Measurements from ENCODE around the gene NAP1L4.
"Not testable (repeated sequence)": the region's sequence is repeated elsewhere in the genome, so short reads cannot be mapped to it uniquely, and the experiment has no call there.

Gene NAP1L4

GRCh38 chr11:2911088-2911784 is 80.9 kb downstream of the NAP1L4 start:
- Histone ChIP-seq H3K9me3 (ENCODE audit: control insufficient read depth in 5 of 5, low read length in 5 of 5) (peaks cover 0 to 5% (median 3%) of the 10 kb centered on the region in 5 donors), H3K4me1 (ENCODE audit: control insufficient read depth in 5 of 5, insufficient read depth in 5 of 5, low read length in 5 of 5) (peaks cover 0 to 5% (median 2%) of the 10 kb centered on the region in 5 donors), H3K27ac (ENCODE audit: low read depth, low read length) (no peak overlapping the region), H3K4me3 (ENCODE audit: low read depth in 1 of 5, low read length in 5 of 5) (no peak overlapping the region), H3K9ac (ENCODE audit: low read length in 5 of 5) (no peak overlapping the region), H3K36me3 (ENCODE audit: control insufficient read depth in 5 of 5, insufficient read depth in 5 of 5, low read length in 5 of 5) (no peaks in the 10 kb centered on the region), H3K27me3 (ENCODE audit: control insufficient read depth in 5 of 5, insufficient read depth in 4 of 5, low read length in 5 of 5) (peaks cover 3 to 19% (median 9%) of the 10 kb centered on the region in 5 donors)

GRCh38 chr11:2910401-2910955 is 81.7 kb downstream of the NAP1L4 start:
- H3K36me3 ChIP-seq (ENCODE audit: control insufficient read depth in 5 of 5, insufficient read depth in 5 of 5, low read length in 5 of 5) = no peaks in the 10 kb centered on the region
- H3K9ac ChIP-seq (ENCODE audit: low read length in 5 of 5) = no peak overlapping the region
- no peak overlapping the region for H3K4me3 ChIP-seq (ENCODE audit: low read depth in 1 of 5, low read length in 5 of 5)
- peaks cover 0 to 5% (median 2%) of the 10 kb centered on the region in 5 donors for H3K4me1 ChIP-seq (ENCODE audit: control insufficient read depth in 5 of 5, insufficient read depth in 5 of 5, low read length in 5 of 5)
- H3K27me3 ChIP-seq (ENCODE audit: control insufficient read depth in 5 of 5, insufficient read depth in 4 of 5, low read length in 5 of 5) = peaks cover 3 to 19% (median 9%) of the 10 kb centered on the region in 5 donors
- H3K27ac ChIP-seq (ENCODE audit: low read depth, low read length) = no peak overlapping the region
- peaks cover 0 to 5% (median 3%) of the 10 kb centered on the region in 5 donors for H3K9me3 ChIP-seq (ENCODE audit: control insufficient read depth in 5 of 5, low read length in 5 of 5)

- H3K9me3 ChIP-seq (ENCODE audit: control insufficient read depth in 5 of 5, low read length in 5 of 5) = peaks cover 0 to 5% (median 3%) of the 10 kb centered on the region in 5 donors
- no peaks in the 10 kb centered on the region for H3K36me3 ChIP-seq (ENCODE audit: control insufficient read depth in 5 of 5, insufficient read depth in 5 of 5, low read length in 5 of 5)
- peaks cover 3 to 22% (median 9%) of the 10 kb centered on the region in 5 donors for H3K27me3 ChIP-seq (ENCODE audit: control insufficient read depth in 5 of 5, insufficient read depth in 4 of 5, low read length in 5 of 5)
- peaks cover 0 to 5% (median 2%) of the 10 kb centered on the region in 5 donors for H3K4me1 ChIP-seq (ENCODE audit: control insufficient read depth in 5 of 5, insufficient read depth in 5 of 5, low read length in 5 of 5)
- H3K27ac ChIP-seq (ENCODE audit: low read depth, low read length) = no peak overlapping the region
- H3K9ac ChIP-seq (ENCODE audit: low read length in 5 of 5) = peak overlapping the region in 1 of 5 donors; percentile 14
- H3K4me3 ChIP-seq (ENCODE audit: low read depth in 1 of 5, low read length in 5 of 5) = no peak overlapping the region
Measured at GRCh38 chr11:2909133-2909902, 82.8 kb downstream of the NAP1L4 start.

GRCh38 chr11:2908130-2908529 is 84.0 kb downstream of the NAP1L4 start:
- Histone ChIP-seq H3K27ac (ENCODE audit: low read depth, low read length) (no peak overlapping the region), H3K4me3 (ENCODE audit: low read depth in 1 of 5, low read length in 5 of 5) (no peak overlapping the region), H3K9me3 (ENCODE audit: control insufficient read depth in 5 of 5, low read length in 5 of 5) (peaks cover 0 to 5% (median 3%) of the 10 kb centered on the region in 5 donors), H3K4me1 (ENCODE audit: control insufficient read depth in 5 of 5, insufficient read depth in 5 of 5, low read length in 5 of 5) (peaks cover 0 to 11% (median 5%) of the 10 kb centered on the region in 5 donors), H3K9ac (ENCODE audit: low read length in 5 of 5) (no peak overlapping the region), H3K36me3 (ENCODE audit: control insufficient read depth in 5 of 5, insufficient read depth in 5 of 5, low read length in 5 of 5) (no peaks in the 10 kb centered on the region), H3K27me3 (ENCODE audit: control insufficient read depth in 5 of 5, insufficient read depth in 4 of 5, low read length in 5 of 5) (peaks cover 3 to 20% (median 9%) of the 10 kb centered on the region in 5 donors)

- not testable (repeated sequence) for H3K9ac ChIP-seq (ENCODE audit: low read length in 5 of 5); H3K9me3 ChIP-seq (ENCODE audit: control insufficient read depth in 5 of 5, low read length in 5 of 5); H3K36me3 ChIP-seq (ENCODE audit: control insufficient read depth in 5 of 5, insufficient read depth in 5 of 5, low read length in 5 of 5); H3K27ac ChIP-seq (ENCODE audit: low read depth, low read length); H3K4me3 ChIP-seq (ENCODE audit: low read depth in 1 of 5, low read length in 5 of 5)
- peaks cover 3 to 20% (median 9%) of the 10 kb centered on the region in 5 donors for H3K27me3 ChIP-seq (ENCODE audit: control insufficient read depth in 5 of 5, insufficient read depth in 4 of 5, low read length in 5 of 5)
- H3K4me1 ChIP-seq (ENCODE audit: control insufficient read depth in 5 of 5, insufficient read depth in 5 of 5, low read length in 5 of 5) = peaks cover 0 to 31% (median 22%) of the 10 kb centered on the region in 5 donors
Measured at GRCh38 chr11:2905299-2905698, 86.8 kb downstream of the NAP1L4 start.

- Histone ChIP-seq H3K36me3 (ENCODE audit: control insufficient read depth in 5 of 5, insufficient read depth in 5 of 5, low read length in 5 of 5) (no peaks in the 10 kb centered on the region), H3K9me3 (ENCODE audit: control insufficient read depth in 5 of 5, low read length in 5 of 5) (peaks cover 0 to 5% (median 3%) of the 10 kb centered on the region in 5 donors), H3K4me3 (ENCODE audit: low read depth in 1 of 5, low read length in 5 of 5) (no peak overlapping the region), H3K4me1 (ENCODE audit: control insufficient read depth in 5 of 5, insufficient read depth in 5 of 5, low read length in 5 of 5) (peaks cover 0 to 35% (median 28%) of the 10 kb centered on the region in 5 donors), H3K27ac (ENCODE audit: low read depth, low read length) (no peak overlapping the region), H3K27me3 (ENCODE audit: control insufficient read depth in 5 of 5, insufficient read depth in 4 of 5, low read length in 5 of 5) (peaks cover 3 to 16% (median 9%) of the 10 kb centered on the region in 5 donors), H3K9ac (ENCODE audit: low read length in 5 of 5) (no peak overlapping the region)
Measured at GRCh38 chr11:2904153-2905052, 87.7 kb downstream of the NAP1L4 start.

GRCh38 chr11:2903672-2904011 is 88.5 kb downstream of the NAP1L4 start:
- peaks cover 2 to 15% (median 6%) of the 10 kb centered on the region in 5 donors for H3K27me3 ChIP-seq (ENCODE audit: control insufficient read depth in 5 of 5, insufficient read depth in 4 of 5, low read length in 5 of 5)
- no peak overlapping the region for H3K4me3 ChIP-seq (ENCODE audit: low read depth in 1 of 5, low read length in 5 of 5)
- H3K27ac ChIP-seq (ENCODE audit: low read depth, low read length) = no peak overlapping the region

GRCh38 chr11:2902784-2903671 is 89.1 kb downstream of the NAP1L4 start:
- peaks cover 0 to 48% (median 41%) of the 10 kb centered on the region in 5 donors for H3K4me1 ChIP-seq (ENCODE audit: control insufficient read depth in 5 of 5, insufficient read depth in 5 of 5, low read length in 5 of 5)
- H3K27ac ChIP-seq (ENCODE audit: low read depth, low read length) = no peak overlapping the region
- peak overlapping the region in 2 of 5 donors; percentile 4 to 69 for H3K9ac ChIP-seq (ENCODE audit: low read length in 5 of 5)
- H3K27me3 ChIP-seq (ENCODE audit: control insufficient read depth in 5 of 5, insufficient read depth in 4 of 5, low read length in 5 of 5) = peaks cover 0 to 11% (median 1%) of the 10 kb centered on the region in 5 donors
- no peaks in the 10 kb centered on the region for H3K36me3 ChIP-seq (ENCODE audit: control insufficient read depth in 5 of 5, insufficient read depth in 5 of 5, low read length in 5 of 5)
- peak overlapping the region in 4 of 5 donors; percentile 59 to 80 (median 60) for H3K4me3 ChIP-seq (ENCODE audit: low read depth in 1 of 5, low read length in 5 of 5)
- H3K9me3 ChIP-seq (ENCODE audit: control insufficient read depth in 5 of 5, low read length in 5 of 5) = peaks cover 0 to 5% (median 3%) of the 10 kb centered on the region in 5 donors

More at GRCh38 chr11:2903672-2904011, 88.5 kb downstream of the NAP1L4 start:
- H3K36me3 ChIP-seq (ENCODE audit: control insufficient read depth in 5 of 5, insufficient read depth in 5 of 5, low read length in 5 of 5) = no peaks in the 10 kb centered on the region
- peaks cover 0 to 5% (median 3%) of the 10 kb centered on the region in 5 donors for H3K9me3 ChIP-seq (ENCODE audit: control insufficient read depth in 5 of 5, low read length in 5 of 5)
- peaks cover 0 to 42% (median 35%) of the 10 kb centered on the region in 5 donors for H3K4me1 ChIP-seq (ENCODE audit: control insufficient read depth in 5 of 5, insufficient read depth in 5 of 5, low read length in 5 of 5)
- no peak overlapping the region for H3K9ac ChIP-seq (ENCODE audit: low read length in 5 of 5)

Measured in subcutaneous abdominal adipose tissue (tissue), 5 donors.